CD4-positive, alpha-beta T cell treated with Interleukin-15 for 1 hour (primary cell): ENCODE data around the gene CYTH4.

ENCODE experiments used
- DNase-seq: peaks from one replicate; pipeline ENCODE4 v3.0.0-alpha.2; 2020

Gene CYTH4

GRCh38 chr22:37292641-37293040, 10.3 kb downstream of the CYTH4 start:
- no peak for DNase-seq

GRCh38 chr22:37293172-37293571, 10.9 kb downstream of the CYTH4 start:
- no peak for DNase-seq

- no peak for DNase-seq
Observed at GRCh38 chr22:37294747-37295146, 12.4 kb downstream of the CYTH4 start.

- no peak for DNase-seq
Observed at GRCh38 chr22:37295213-37295886, 13.0 kb downstream of the CYTH4 start.

- DNase-seq: no peak
Observed at GRCh38 chr22:37295946-37296345, 13.6 kb downstream of the CYTH4 start.

GRCh38 chr22:37298748-37299495, 16.6 kb downstream of the CYTH4 start:
- DNase-seq: no peak

GRCh38 chr22:37299969-37300509, 17.7 kb downstream of the CYTH4 start:
- no peak for DNase-seq

- DNase-seq: peak; percentile 42
Observed at GRCh38 chr22:37300551-37301017, 18.3 kb downstream of the CYTH4 start.

GRCh38 chr22:37301144-37301830, 19.0 kb downstream of the CYTH4 start:
- no peak for DNase-seq

GRCh38 chr22:37302674-37303555, 20.6 kb downstream of the CYTH4 start:
- no peak for DNase-seq

GRCh38 chr22:37303821-37304274, 21.5 kb downstream of the CYTH4 start:
- DNase-seq: peak; percentile 80

GRCh38 chr22:37304595-37305343, 22.5 kb downstream of the CYTH4 start:
- DNase-seq: no peak

- DNase-seq: no peak
Observed at GRCh38 chr22:37305887-37306286, 23.6 kb downstream of the CYTH4 start.

GRCh38 chr22:37306494-37306829, 24.2 kb downstream of the CYTH4 start:
- no peak for DNase-seq

GRCh38 chr22:37308385-37309200, 26.3 kb downstream of the CYTH4 start:
- DNase-seq: no peak

- peak; percentile 42 for DNase-seq
Observed at GRCh38 chr22:37309211-37310074, 27.1 kb downstream of the CYTH4 start.

- no peak for DNase-seq
Observed at GRCh38 chr22:37310075-37310606, 27.8 kb downstream of the CYTH4 start.

- DNase-seq: peak; percentile 74
Observed at GRCh38 chr22:37310815-37311595, 28.7 kb downstream of the CYTH4 start.
